Right lobe of liver (tissue), 6 donors: ENCODE measurements around the gene TENM4. TPM values are rescaled to one million over a fixed set of nuclear protein-coding genes. Genes with fewer than 3 reads are reported as not detected.

ENCODE experiments used
- ATAC-seq, 4 donors: fragments of 200-7000 bp; cut with Tn5 transposase; one replicate each; pipeline ENCODE4 v1.9.1; 2020; ENCODE audit warnings: mild to moderate bottlenecking in 4 of 4, moderate library complexity in 4 of 4
- DNase-seq, 3 donors: peaks; one replicate each; pipeline ENCODE4 v3.0.0-alpha.2; 2020
- H3K27ac ChIP-seq, 3 donors: fragments of 200-600 bp; one replicate each; pipeline ENCODE4 v1.8.0; 2022
- H3K27me3 ChIP-seq, 2 donors: fragments of 200-600 bp; one replicate each; pipeline ENCODE4 v1.8.0; 2022
- H3K36me3 ChIP-seq, 4 donors: fragments of 200-600 bp; sonication (generic) in 1 of 4; one replicate each; pipeline versions ENCODE4 v1.5.1 to v1.8.0; 2017 to 2022; ENCODE audit warnings: control low read depth in 1 of 4
- H3K4me1 ChIP-seq, 4 donors: fragments of 200-600 bp; sonication (generic) in 1 of 4; one replicate each; pipeline versions ENCODE4 v1.5.1 to v1.8.0; 2017 to 2022; ENCODE audit warnings: control low read depth in 1 of 4
- H3K4me3 ChIP-seq, 3 donors: fragments of 200-600 bp; one replicate each; pipeline ENCODE4 v1.8.0; 2022
- H3K9me3 ChIP-seq, 4 donors: fragments of 200-600 bp; sonication (generic) in 1 of 4; one replicate each; pipeline versions ENCODE4 v1.5.1 to v1.8.0; 2017 to 2022; ENCODE audit warnings: control low read depth in 1 of 4
- POLR2A ChIP-seq: fragments of 450-650 bp; IDR thresholded peaks from one replicate; pipeline ENCODE4 v1.6.1; 2017; ENCODE audit warnings: antibody characterized with exemption, mild to moderate bottlenecking
- WGBS: methylation state at CpG from one replicate; pipeline ENCODE4 v1.1.6; 2018; ENCODE audit warnings: low coverage, low lambda C conversion rate; ENCODE audit not compliant: insufficient coverage; ENCODE audit errors: missing lambda C conversion rate; 5-methylcytosine and 5-hydroxymethylcytosine counted together
- intact Hi-C, 2 donors: fragments of 100-400 bp; cut with DNase I; formaldehyde crosslinking; loops; one replicate each; pipeline versions ENCODE4 v1.11.2 to v1.14.1; 2022
- total RNA-seq, 6 experiments: library from RNA; depleted of rRNA in 2 of 6; stranded (reverse); fragments of >200 nt in 2 of 6; fragmentation: NEBNext Ultra II Directional in 3 of 6; extraction: Animal tissue kit (Norgen Biotek cat#: 25700) in 3 of 6; gene quantifications; one replicate each; pipeline versions ENCODE4 v1.1.0 to v1.2.4, GENCODE V29; 2016 to 2023
- TF ChIP-seq, protein P1 (sequence below), 4 donors: fragments of 200-600 bp in 3 of 4; fragments of 450-650 bp in 1 of 4; IDR thresholded peaks; one replicate each; pipeline versions ENCODE4 v1.5.1 to v1.8.0; 2016 to 2022; ENCODE audit warnings: antibody characterized with exemption in 4 of 4, mild to moderate bottlenecking in 2 of 4
- donor health status: DM: no; HTN: yes; CAD: no.
- donor health status: DM: no; HTN: no; CAD: no.
- donor health status: DM: no; HTN: no; CAD: no.
- donor health status: DM: no; HTN: yes; CAD: no.
- donor health status: DM: no; HTN: yes; CAD: no.

TENM4 gene
- total RNA-seq, 6 experiments from 2014 or later: 0.04 to 0.58 (median 0.14) TPM; not detected in 2

DNA sequence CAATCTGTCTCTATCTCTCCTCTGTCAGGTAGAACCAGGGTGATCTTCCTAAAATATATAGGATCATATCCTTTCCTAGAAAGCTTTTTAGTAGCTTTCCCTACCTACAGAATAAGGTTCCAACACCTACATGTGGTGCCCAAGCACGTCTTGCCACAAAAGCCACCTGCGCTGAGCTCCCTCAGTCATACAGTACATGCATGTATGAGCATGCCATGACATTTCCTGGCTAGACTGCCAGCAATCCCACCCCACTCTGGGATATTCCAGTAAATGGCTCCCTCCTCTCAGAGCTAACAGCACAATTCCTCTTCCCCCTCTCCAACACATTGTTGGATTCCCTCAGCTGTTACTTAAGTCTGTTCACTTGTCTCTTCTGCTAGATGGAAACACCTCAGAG, 398.0 kb downstream of the TENM4 start:
- H3K4me1 ChIP-seq: peaks cover 0 to 20% (median 6%) of the 10 kb centered on the region in 4 donors
- DNase-seq (no peak), ATAC-seq (no peak)
- no peak overlapping the region for H3K27ac ChIP-seq
- no peaks in the 10 kb centered on the region for H3K36me3 ChIP-seq
- 100% methylated on average over 2 of the region's 2 CpGs for WGBS
- no peaks in the 10 kb centered on the region for H3K27me3 ChIP-seq
- no peaks in the 10 kb centered on the region for H3K9me3 ChIP-seq
- no peak overlapping the region for H3K4me3 ChIP-seq
- intact Hi-C loops: no loop called here
- no peak for TF ChIP-seq POLR2A
- TF ChIP-seq, protein P1, sequence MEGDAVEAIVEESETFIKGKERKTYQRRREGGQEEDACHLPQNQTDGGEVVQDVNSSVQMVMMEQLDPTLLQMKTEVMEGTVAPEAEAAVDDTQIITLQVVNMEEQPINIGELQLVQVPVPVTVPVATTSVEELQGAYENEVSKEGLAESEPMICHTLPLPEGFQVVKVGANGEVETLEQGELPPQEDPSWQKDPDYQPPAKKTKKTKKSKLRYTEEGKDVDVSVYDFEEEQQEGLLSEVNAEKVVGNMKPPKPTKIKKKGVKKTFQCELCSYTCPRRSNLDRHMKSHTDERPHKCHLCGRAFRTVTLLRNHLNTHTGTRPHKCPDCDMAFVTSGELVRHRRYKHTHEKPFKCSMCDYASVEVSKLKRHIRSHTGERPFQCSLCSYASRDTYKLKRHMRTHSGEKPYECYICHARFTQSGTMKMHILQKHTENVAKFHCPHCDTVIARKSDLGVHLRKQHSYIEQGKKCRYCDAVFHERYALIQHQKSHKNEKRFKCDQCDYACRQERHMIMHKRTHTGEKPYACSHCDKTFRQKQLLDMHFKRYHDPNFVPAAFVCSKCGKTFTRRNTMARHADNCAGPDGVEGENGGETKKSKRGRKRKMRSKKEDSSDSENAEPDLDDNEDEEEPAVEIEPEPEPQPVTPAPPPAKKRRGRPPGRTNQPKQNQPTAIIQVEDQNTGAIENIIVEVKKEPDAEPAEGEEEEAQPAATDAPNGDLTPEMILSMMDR (IDR thresholded peaks at IDR 0.05): no peak

DNA sequence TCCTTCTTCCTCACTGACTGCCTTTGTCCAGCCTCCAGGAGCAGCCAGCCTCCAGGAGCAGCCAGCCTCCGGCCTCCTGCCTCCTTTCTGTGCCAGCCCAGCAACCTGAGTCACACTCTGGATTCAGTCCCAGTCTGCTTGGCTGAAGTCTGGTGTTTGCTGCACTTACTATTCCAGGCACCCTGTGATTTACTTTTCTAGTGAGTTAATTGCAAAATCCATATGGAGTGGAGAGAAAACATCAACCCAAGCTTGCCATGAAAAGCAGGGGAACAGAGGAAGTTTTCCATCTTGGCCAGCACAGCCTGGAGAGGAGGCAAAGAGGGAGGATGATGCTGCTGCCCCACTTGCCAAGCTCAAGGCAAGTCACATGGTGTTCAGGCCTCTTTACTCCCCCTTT, 400.5 kb downstream of the TENM4 start:
- TF ChIP-seq POLR2A: no peak
- TF ChIP-seq, protein P1 (IDR thresholded peaks at IDR 0.05): no peak
- peak in 2 of 4 donors; percentile 29 to 41 for ATAC-seq
- no CpG with 5 or more reads among the region's 1 CpG for WGBS

DNA sequence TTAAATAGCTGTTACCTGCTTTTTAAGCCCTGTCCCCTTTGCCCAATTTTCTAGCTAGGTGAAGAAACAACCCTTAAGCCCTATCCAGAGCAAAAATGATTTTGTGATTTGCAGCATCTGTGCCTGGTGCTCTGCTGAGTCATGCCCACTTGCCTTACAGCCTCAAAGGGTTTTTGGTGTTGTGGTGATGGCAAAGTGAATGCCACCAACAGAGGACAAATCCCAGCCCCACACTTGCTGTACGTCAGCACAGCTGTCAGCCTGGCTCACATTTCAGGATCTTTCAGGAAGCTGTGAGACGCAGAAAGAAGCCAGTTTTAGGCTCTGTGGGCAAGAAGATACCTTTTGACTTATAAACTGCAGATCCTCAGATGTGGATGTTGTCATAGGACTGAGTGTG, 401.7 kb downstream of the TENM4 start:
- Histone ChIP-seq H3K4me3 (no peak overlapping the region), H3K27me3 (no peaks in the 10 kb centered on the region), H3K36me3 (no peaks in the 10 kb centered on the region), H3K27ac (no peak overlapping the region), H3K4me1 (peaks cover 0 to 1% (median 0%) of the 10 kb centered on the region in 4 donors), H3K9me3 (no peaks in the 10 kb centered on the region)
- 73% methylated on average over 2 of the region's 2 CpGs for WGBS
- TF ChIP-seq POLR2A: no peak
- TF ChIP-seq, protein P1 (IDR thresholded peaks at IDR 0.05): no peak
- ATAC-seq (no peak), DNase-seq (no peak)
- intact Hi-C loops: no loop called here

More for the DNA sequence above, 400.5 kb downstream of the TENM4 start:
- Histone ChIP-seq H3K4me1 (peaks cover 0 to 12% (median 2%) of the 10 kb centered on the region in 4 donors), H3K9me3 (no peaks in the 10 kb centered on the region), H3K36me3 (no peaks in the 10 kb centered on the region), H3K4me3 (no peak overlapping the region), H3K27ac (no peak overlapping the region), H3K27me3 (no peaks in the 10 kb centered on the region)
- no peak for DNase-seq
- intact Hi-C loops: no loop called here

DNA sequence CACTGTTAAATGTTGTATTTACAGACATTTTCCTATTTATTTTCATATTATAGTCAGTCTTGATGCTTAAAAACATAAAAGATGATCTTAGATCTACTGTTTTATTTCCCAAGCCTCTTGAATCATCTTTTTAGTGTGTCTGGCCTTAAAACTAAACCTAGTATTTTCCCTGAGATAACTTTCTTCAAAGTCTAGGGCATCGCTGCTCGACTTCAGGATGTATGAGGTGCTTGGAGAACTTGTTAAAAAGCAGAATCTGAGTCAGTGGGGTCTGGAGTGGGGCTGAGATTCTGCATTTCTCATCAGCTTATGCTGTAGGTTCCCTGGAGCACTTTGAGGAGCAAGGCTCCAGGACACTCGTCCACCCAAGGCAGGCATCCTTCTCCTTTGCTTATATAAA, 404.9 kb downstream of the TENM4 start:
- Histone ChIP-seq H3K4me1 (no peaks in the 10 kb centered on the region), H3K27ac (no peak overlapping the region), H3K27me3 (no peaks in the 10 kb centered on the region), H3K9me3 (no peaks in the 10 kb centered on the region), H3K36me3 (no peaks in the 10 kb centered on the region), H3K4me3 (no peak overlapping the region)
- TF ChIP-seq, protein P1 (IDR thresholded peaks at IDR 0.05): no peak
- TF ChIP-seq POLR2A: no peak
- 90% methylated on average over 3 of the region's 3 CpGs for WGBS
- no peak for ATAC-seq
- DNase-seq: no peak
- intact Hi-C loops: no loop called here

DNA sequence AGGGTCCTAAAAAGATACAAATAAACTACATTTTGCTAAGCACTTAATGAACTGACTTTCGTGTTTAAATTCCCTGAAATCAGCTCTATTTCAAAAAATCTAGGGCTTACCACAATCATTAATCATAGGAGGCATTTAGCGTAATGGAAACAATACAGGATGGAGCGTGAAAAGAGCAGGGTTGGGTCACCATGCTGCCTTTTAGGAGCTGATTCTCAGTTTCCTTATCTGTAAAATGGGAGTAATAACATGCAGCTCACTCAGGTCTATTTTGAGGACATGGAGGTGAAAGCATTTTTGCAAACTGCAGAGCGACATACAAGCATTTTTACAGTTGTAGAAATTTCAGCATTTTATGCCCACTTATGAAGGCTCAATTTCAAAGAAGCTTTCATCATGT, 407.0 kb downstream of the TENM4 start:
- Histone ChIP-seq H3K36me3 (no peaks in the 10 kb centered on the region), H3K27me3 (no peaks in the 10 kb centered on the region), H3K9me3 (no peaks in the 10 kb centered on the region), H3K4me3 (no peak overlapping the region), H3K4me1 (no peaks in the 10 kb centered on the region), H3K27ac (no peak overlapping the region)
- intact Hi-C loops: no loop called here
- DNase-seq: no peak
- WGBS: 61% methylated on average over 4 of the region's 4 CpGs
- TF ChIP-seq, protein P1 (IDR thresholded peaks at IDR 0.05): no peak
- no peak for TF ChIP-seq POLR2A
- ATAC-seq: no peak
